Small intestine (tissue), 7 donors: ENCODE data around the gene LYPD6. TPM values are rescaled to one million over a fixed set of nuclear protein-coding genes. Genes with fewer than 3 reads are reported as not detected.

Source experiments
- DNase-seq, 2 donors: peaks; one replicate each; pipeline versions ENCODE4 v3.0.0 to v3.0.0-alpha.2; 2013
- FAIRE-seq: peaks from 2 replicates; lab custom pipeline; 2012; peaks lifted over from hg19 to GRCh38; lab: Jason Lieb, UNC
- H3K27ac ChIP-seq, 3 donors: one replicate each; pipeline ENCODE4 v1.5.1; 2013; ENCODE audit warnings: low read length in 2 of 3, mild to moderate bottlenecking in 2 of 3, control low read depth in 1 of 3, inconsistent platforms in 1 of 3, low read depth in 1 of 3, moderate library complexity in 1 of 3
- H3K27me3 ChIP-seq, 3 donors: one replicate each; pipeline ENCODE4 v1.6.1; 2013; ENCODE audit warnings: low read length in 3 of 3, inconsistent platforms in 1 of 3; ENCODE audit not compliant: control insufficient read depth in 3 of 3, insufficient read depth in 3 of 3
- H3K36me3 ChIP-seq, 3 donors: one replicate each; pipeline ENCODE4 v1.6.1; 2013; ENCODE audit warnings: low read length in 3 of 3, inconsistent platforms in 1 of 3, low read depth in 1 of 3, mild to moderate bottlenecking in 1 of 3, moderate library complexity in 1 of 3; ENCODE audit not compliant: control insufficient read depth in 3 of 3, insufficient read depth in 2 of 3
- H3K4me1 ChIP-seq, 3 donors: one replicate each; pipeline ENCODE4 v1.6.1; 2013; ENCODE audit warnings: low read length in 2 of 3, inconsistent platforms in 1 of 3, low read depth in 1 of 3, mild to moderate bottlenecking in 1 of 3, moderate library complexity in 1 of 3; ENCODE audit not compliant: control insufficient read depth in 3 of 3, insufficient read depth in 2 of 3
- H3K4me3 ChIP-seq, 3 donors: one replicate each; pipeline ENCODE4 v1.5.1; 2013; ENCODE audit warnings: low read length in 3 of 3, control low read depth in 1 of 3, inconsistent platforms in 1 of 3, low read depth in 1 of 3, mild to moderate bottlenecking in 1 of 3, moderate library complexity in 1 of 3
- H3K9me3 ChIP-seq, 2 donors: one replicate each; pipeline ENCODE4 v1.6.1; 2013; ENCODE audit warnings: low read depth in 1 of 2, low read length in 1 of 2; ENCODE audit not compliant: control insufficient read depth in 2 of 2, insufficient read depth in 1 of 2
- WGBS, 3 donors: extraction: QIAGEN DNeasy Blood & Tissue Kit; methylation state at CpG; one replicate each; pipeline ENCODE4 v1.1.7; 2013; 5-methylcytosine and 5-hydroxymethylcytosine counted together
- polyA plus RNA-seq, 4 donors: library from polyadenylated mRNA; stranded (reverse) in 3 of 4; unstranded in 1 of 4; fragments of 200-250 nt in 3 of 4; fragments of 120-200 nt in 1 of 4; gene quantifications; one replicate each; pipeline versions ENCODE4 v1.2.1 to v1.2.3, GENCODE V29; 2013
- donor health status: healthy with polysubstance abuse.
- donor health status: control.
- donor health status: control.
- donor health status: Bipolar disorder and iron deficiency.
- donor health status: healthy.

LYPD6 gene
- polyA plus RNA-seq, 4 donors = 1.8 to 4.6 (median 2.8) TPM

DNA sequence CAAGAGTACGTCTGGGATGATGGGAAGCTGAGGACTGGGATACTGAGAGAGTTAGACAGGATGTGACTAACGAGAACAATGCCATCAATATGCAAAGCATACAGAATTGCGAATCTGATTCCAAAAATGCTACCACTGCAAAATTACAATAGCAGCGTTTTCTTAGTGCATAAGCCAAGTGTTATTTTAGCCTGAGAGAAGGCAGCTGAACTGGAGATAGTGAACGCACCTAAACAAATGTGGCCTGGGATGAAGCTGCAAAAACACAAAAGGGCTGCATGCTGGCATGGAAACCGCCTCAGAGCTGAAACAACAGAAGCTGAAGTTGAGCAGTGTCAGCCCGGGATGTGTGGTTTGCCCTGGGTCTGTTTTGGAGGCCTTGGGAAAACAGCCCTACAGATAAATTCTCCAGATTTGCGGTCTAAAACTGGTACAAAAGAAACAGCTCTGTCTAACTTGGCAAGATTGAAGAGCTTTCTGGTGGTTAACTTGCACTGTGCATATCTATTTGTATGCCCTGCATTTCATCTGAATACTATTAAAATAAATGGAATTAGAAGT is 45.5 kb downstream of the LYPD6 start:
- DNase-seq = no peak
- Histone ChIP-seq H3K4me3 (no peak overlapping the region), H3K27me3 (no peaks in the 10 kb centered on the region), H3K4me1 (no peaks in the 10 kb centered on the region), H3K27ac (no peak overlapping the region), H3K36me3 (no peaks in the 10 kb centered on the region), H3K9me3 (no peaks in the 10 kb centered on the region)
- WGBS, 3 donors = 72 to 87% (median 79%) methylated on average over 8 of the region's 8 CpGs
- no peak for FAIRE-seq

DNA sequence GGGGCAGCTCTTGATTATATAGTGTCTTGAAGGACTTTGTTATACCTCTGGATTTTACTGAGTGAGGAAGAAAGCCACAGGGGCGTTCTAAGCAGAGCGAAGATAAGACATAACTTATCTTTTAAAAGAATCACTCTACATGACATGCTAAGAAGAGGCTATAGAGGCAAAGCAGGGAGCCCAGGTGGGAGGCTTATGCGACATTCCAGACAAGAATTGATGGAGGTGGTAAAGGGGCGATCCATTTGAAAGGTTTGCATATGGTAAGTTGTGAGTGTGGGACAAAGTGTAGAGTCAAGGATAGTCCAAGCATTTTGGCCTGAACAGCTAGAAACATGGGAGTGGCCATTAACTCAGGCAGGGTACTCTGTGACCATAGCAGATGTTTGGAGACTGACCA is 49.8 kb downstream of the LYPD6 start:
- H3K27ac ChIP-seq = no peak overlapping the region
- H3K4me3 ChIP-seq = no peak overlapping the region
- FAIRE-seq (no peak), DNase-seq (no peak)
- H3K4me1 ChIP-seq = no peaks in the 10 kb centered on the region
- 85 to 95% (median 89%) methylated on average over 4 of the region's 4 CpGs for WGBS, 3 donors
- H3K27me3 ChIP-seq = peaks cover 0 to 2% (median 0%) of the 10 kb centered on the region in 3 donors
- no peaks in the 10 kb centered on the region for H3K36me3 ChIP-seq
- H3K9me3 ChIP-seq = no peaks in the 10 kb centered on the region

DNA sequence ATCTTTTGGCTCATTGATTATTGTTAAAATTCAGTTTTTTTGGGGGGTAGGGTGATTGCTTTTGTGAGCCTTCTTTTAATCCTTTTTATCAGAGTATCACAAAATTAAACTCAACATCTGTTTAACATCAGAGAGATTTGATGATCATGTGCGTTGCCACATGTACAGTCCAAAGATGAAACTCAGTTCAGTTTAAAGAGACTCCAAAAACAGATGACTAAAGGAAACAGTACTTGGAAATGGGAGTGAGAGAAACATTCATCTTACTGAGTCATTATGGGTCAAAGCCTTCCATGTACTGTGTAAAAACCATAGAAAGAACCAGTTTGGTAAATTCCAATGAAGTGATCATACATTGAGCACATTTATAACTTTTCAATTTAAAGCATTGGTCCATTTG is 53.0 kb downstream of the LYPD6 start:
- FAIRE-seq = no peak
- no peak overlapping the region for H3K27ac ChIP-seq
- peaks cover 0 to 2% (median 0%) of the 10 kb centered on the region in 3 donors for H3K27me3 ChIP-seq
- H3K9me3 ChIP-seq = no peaks in the 10 kb centered on the region
- no peak overlapping the region for H3K4me3 ChIP-seq
- H3K36me3 ChIP-seq = no peaks in the 10 kb centered on the region
- no peaks in the 10 kb centered on the region for H3K4me1 ChIP-seq
- DNase-seq = no peak
- WGBS, 3 donors = 56 to 77% (median 76%) methylated on average over 1 of the region's 1 CpG

DNA sequence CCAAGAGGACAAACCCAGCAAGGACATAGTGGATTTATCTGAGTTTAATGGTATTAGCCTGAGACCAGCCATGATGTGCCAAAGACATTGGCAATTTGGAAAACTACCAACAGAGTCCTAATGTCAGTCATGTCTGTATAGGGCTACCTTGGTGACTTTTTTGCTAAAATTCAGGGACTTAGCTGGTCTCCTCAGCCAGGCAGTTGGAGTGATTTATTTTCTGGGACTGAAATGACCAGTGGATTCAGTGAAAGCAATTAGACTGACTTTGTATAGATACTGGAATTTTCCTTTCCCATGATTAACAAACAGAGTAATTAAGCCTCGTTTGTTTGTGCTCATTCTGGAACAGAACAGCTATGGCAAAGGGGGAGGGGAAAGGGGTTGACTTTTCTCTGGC is 55.0 kb downstream of the LYPD6 start:
- Histone ChIP-seq H3K9me3 (no peaks in the 10 kb centered on the region), H3K27ac (no peak overlapping the region), H3K4me3 (no peak overlapping the region), H3K36me3 (no peaks in the 10 kb centered on the region), H3K4me1 (no peaks in the 10 kb centered on the region), H3K27me3 (peaks cover 0 to 2% (median 0%) of the 10 kb centered on the region in 3 donors)
- FAIRE-seq (no peak), DNase-seq (no peak)
- 38 to 47% (median 47%) methylated on average over 1 of the region's 1 CpG for WGBS, 3 donors

DNA sequence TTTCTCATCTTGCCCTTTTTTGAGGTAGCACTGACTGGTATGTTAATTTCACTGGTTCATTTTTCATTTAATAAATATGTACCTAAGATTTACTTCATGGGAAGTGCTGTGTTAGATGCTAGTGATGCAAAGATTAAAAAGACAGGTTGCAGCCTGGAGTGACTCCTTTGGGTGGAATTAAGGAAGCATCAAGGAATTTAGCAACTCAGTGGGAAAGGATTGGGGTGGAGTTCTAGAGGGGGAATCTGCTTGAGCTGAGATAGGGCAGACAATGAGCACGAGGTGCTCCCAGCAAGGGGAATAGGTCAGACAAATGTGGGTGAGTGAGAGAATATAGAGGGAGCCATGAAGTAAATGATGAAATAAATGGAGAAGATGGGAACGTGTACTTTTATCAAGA is 57.0 kb downstream of the LYPD6 start:
- H3K9me3 ChIP-seq = no peaks in the 10 kb centered on the region
- H3K4me3 ChIP-seq = no peak overlapping the region
- DNase-seq = no peak
- no peaks in the 10 kb centered on the region for H3K36me3 ChIP-seq
- no peaks in the 10 kb centered on the region for H3K27me3 ChIP-seq
- no peak overlapping the region for H3K27ac ChIP-seq
- no peak for FAIRE-seq
- WGBS, 3 donors = 68 to 87% (median 84%) methylated on average over 2 of the region's 2 CpGs
- H3K4me1 ChIP-seq = no peaks in the 10 kb centered on the region

DNA sequence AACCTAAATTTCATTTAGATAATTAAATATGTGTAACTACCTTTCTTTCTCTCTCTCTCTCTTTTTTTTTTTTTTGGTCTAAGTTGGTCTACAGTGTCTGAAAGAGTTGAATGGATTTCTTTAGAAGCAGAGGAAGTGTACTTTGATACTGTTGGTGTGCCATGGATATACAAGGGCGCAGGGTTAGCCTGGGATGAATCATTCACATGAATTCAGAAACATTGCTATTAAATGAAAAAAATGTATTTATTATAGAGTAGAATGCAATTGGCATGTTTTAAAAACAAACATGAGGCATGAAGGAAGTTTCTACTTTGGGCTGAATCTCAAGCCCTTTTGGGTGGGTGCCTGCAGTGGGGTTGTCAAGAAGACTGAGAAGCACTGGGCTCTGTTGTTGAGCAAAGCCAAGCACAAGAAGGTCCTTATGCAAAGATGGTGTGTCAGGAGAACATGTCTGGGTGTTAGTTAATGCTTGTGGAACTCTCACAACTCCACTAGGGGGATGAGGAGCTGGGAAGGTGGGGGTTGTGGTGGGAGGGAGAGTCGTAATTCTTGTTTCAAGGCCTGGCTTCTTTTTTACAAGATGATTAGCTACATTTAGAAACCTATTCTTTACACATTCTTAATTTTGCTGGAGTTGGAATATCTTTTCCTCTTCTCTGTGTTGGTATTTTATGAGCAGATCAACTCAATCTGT is 57.9 kb downstream of the LYPD6 start:
- H3K27me3 ChIP-seq = no peaks in the 10 kb centered on the region
- no peak for FAIRE-seq
- no peak overlapping the region for H3K27ac ChIP-seq
- no peak for DNase-seq
- no peaks in the 10 kb centered on the region for H3K9me3 ChIP-seq
- H3K36me3 ChIP-seq = no peaks in the 10 kb centered on the region
- WGBS, 3 donors = 60 to 67% (median 66%) methylated on average over 2 of the region's 2 CpGs
- no peaks in the 10 kb centered on the region for H3K4me1 ChIP-seq
- no peak overlapping the region for H3K4me3 ChIP-seq

DNA sequence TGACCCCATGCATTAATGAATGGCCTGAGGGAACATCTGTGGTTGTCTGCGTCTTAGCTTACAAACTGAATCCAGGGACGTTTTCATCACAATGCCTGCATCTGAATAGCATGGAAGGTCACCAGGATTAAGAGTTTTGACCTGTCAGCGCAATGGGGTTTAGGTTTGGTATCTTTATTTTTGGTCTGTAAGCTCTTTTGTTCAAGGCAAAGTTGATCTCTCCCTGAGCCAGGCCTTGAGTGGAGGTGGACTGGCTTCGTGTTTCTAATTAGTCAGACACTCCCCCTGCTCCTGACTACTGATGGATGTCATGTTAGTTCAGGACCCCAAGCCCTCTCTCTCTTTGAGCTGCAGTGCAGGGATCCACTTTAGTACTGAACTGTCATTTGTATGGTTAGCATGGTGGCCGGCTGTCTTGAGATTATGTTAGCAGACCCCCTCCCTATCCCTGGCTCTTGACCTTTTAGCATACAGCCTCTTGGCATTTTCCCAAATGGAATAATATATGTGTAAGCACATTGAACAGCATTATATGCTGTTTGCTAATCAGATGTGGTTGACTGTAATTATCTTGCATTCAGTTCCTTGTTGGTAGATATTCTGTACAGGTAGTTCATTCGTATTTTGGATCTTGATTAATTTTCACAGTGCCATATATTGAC is 59.2 kb downstream of the LYPD6 start:
- WGBS, 3 donors = 81 to 84% (median 82%) methylated on average over 6 of the region's 6 CpGs

DNA sequence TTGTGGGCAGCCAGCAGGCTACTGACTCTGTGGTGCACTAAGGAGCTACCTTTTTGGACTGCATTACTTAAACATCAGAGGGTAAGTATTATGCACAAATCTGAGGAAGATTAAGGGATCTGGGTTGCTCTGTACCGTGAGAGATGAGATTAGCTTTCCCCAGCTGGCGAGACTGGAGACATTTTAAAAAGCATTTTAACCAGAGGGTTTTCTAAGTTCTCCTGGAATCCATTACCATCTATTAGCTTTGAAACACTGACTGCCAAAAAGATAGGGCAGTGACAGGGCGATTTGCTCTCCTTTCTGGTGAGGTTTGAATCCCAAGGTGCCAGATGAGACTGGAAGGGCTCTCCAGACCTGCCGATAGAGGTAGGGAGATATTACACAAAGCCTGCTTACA is 63.2 kb downstream of the LYPD6 start:
- FAIRE-seq (no peak), DNase-seq (no peak)
- WGBS, 3 donors = 85 to 93% (median 89%) methylated on average over 4 of the region's 4 CpGs
- H3K4me3 ChIP-seq = no peak overlapping the region
- no peaks in the 10 kb centered on the region for H3K4me1 ChIP-seq
- no peaks in the 10 kb centered on the region for H3K9me3 ChIP-seq
- no peaks in the 10 kb centered on the region for H3K36me3 ChIP-seq
- no peak overlapping the region for H3K27ac ChIP-seq
- H3K27me3 ChIP-seq = no peaks in the 10 kb centered on the region

More for the DNA sequence above, 59.2 kb downstream of the LYPD6 start:
- no peaks in the 10 kb centered on the region for H3K36me3 ChIP-seq
- FAIRE-seq = no peak
- H3K9me3 ChIP-seq = no peaks in the 10 kb centered on the region
- H3K4me3 ChIP-seq = no peak overlapping the region
- no peaks in the 10 kb centered on the region for H3K27me3 ChIP-seq
- H3K27ac ChIP-seq = no peak overlapping the region
- H3K4me1 ChIP-seq = no peaks in the 10 kb centered on the region
- DNase-seq = no peak
